ENCODE data around the gene ZNF324. TPM values are rescaled to one million over a fixed set of nuclear protein-coding genes. Genes with fewer than 3 reads are reported as not detected.
"Not testable (repeated sequence)": the region's sequence is repeated elsewhere in the genome, so short reads cannot be mapped to it uniquely, and the experiment has no call there.

The ZNF324 gene
- total RNA-seq, 2 experiments from 2014 or later, result 12.8 to 13.9 TPM

- CTCF ChIA-PET, result no interaction called here
- H3K27ac Mint-ChIP-seq, result no peak overlapping the region
- ATAC-seq (no peak), DNase-seq (no peak)
- H3K9me3 Mint-ChIP-seq (ENCODE audit: low read depth), result no peaks in the 10 kb centered on the region
- no peaks in the 10 kb centered on the region for H3K27me3 Mint-ChIP-seq
- peaks cover 18% of the 10 kb centered on the region for H3K4me1 Mint-ChIP-seq
- no peak overlapping the region for H3K4me3 Mint-ChIP-seq
- H3K36me3 Mint-ChIP-seq, result peaks cover 23% of the 10 kb centered on the region
These were observed 11.6 kb upstream of the ZNF324 start for GRCh38 chr19:58455306-58455705.

- DNase-seq, result no peak
- peaks cover 23% of the 10 kb centered on the region for H3K36me3 Mint-ChIP-seq
- H3K9me3 Mint-ChIP-seq (ENCODE audit: low read depth), result no peaks in the 10 kb centered on the region
- H3K4me1 Mint-ChIP-seq, result peaks cover 11% of the 10 kb centered on the region
- no peaks in the 10 kb centered on the region for H3K27me3 Mint-ChIP-seq
- no peak overlapping the region for H3K27ac Mint-ChIP-seq
- no peak for ATAC-seq
- H3K4me3 Mint-ChIP-seq, result no peak overlapping the region
- CTCF ChIA-PET, result no interaction called here
These were observed 10.8 kb upstream of the ZNF324 start for GRCh38 chr19:58456111-58456510.

GRCh38 chr19:58460039-58460438 is 6.8 kb upstream of the ZNF324 start:
- peaks cover 2% of the 10 kb centered on the region for H3K4me1 Mint-ChIP-seq
- DNase-seq (no peak), ATAC-seq (no peak)
- H3K9me3 Mint-ChIP-seq (ENCODE audit: low read depth), result no peaks in the 10 kb centered on the region
- H3K27me3 Mint-ChIP-seq, result no peaks in the 10 kb centered on the region
- peaks cover 18% of the 10 kb centered on the region for H3K36me3 Mint-ChIP-seq
- no peak overlapping the region for H3K4me3 Mint-ChIP-seq
- no peak overlapping the region for H3K27ac Mint-ChIP-seq
- CTCF ChIA-PET, result interaction anchor here (1.0 to 1.2 kb wide), 2 partner anchors 15 to 59 kb away, joined by 3 read pairs; no protein-coding TSS in a partner anchor

DNA sequence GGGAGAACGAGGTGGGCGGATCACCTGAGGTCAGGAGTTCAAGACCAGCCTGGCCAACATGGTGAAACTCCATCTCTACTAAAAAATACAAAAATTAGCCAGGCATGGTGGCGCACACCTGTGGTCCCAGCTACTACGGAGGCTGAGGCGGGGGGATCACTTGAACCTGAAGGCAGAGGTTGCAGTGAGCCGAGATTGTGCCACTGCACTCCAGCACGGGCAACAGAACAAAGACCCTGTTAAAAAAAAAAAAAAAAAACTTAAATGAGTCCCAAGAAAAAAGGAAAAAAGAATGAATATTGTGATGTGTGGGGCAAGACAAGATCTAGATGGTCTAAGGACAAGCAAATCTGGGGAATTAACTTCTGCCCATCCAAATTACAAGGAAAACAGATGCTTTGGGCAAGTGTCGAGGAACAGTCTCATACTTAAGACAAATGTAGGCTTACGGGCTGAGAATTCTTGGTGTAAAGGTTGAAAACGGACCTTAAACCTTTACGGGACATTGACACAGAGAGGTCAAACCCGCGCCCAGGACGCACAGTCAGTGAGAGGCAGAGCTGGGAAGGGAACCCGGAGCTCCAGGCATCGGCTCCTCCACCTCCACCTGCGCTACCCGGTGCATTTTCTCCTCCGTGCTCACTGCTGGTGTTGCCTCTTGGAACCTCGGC is 656 bp upstream of the ZNF324 start:
- Mint-ChIP-seq H3K4me3 (peak overlapping the region; percentile 76), H3K9me3 (ENCODE audit: low read depth) (no peaks in the 10 kb centered on the region), H3K27ac (no peak overlapping the region), H3K4me1 (peaks cover 21% of the 10 kb centered on the region), H3K36me3 (peaks cover 7% of the 10 kb centered on the region), H3K27me3 (peaks cover 2% of the 10 kb centered on the region)
- ATAC-seq (peak; percentile 24), DNase-seq (no peak)
- CTCF ChIA-PET, result interaction anchor here (0.9 to 1.5 kb wide), 3 partner anchors 15 to 89 kb away, joined by 3 to 4 read pairs (median 4); partner anchors contain the start of genes ZBTB45 and ZNF324B

- peaks cover 2% of the 10 kb centered on the region for H3K27me3 Mint-ChIP-seq
- no peaks in the 10 kb centered on the region for H3K9me3 Mint-ChIP-seq (ENCODE audit: low read depth)
- DNase-seq (no peak), ATAC-seq (no peak)
- H3K4me3 Mint-ChIP-seq, result peak overlapping the region; percentile 76
- peaks cover 21% of the 10 kb centered on the region for H3K4me1 Mint-ChIP-seq
- peaks cover 17% of the 10 kb centered on the region for H3K36me3 Mint-ChIP-seq
- peak overlapping the region; percentile 44 for H3K27ac Mint-ChIP-seq
- CTCF ChIA-PET, result interaction anchor here (1.2 to 3.1 kb wide), 4 partner anchors 21 to 51 kb away, joined by 3 to 10 read pairs (median 4); partner anchors contain the start of genes ZBTB45 and ZNF132
These were observed 1.4 kb downstream of the ZNF324 start for GRCh38 chr19:58468216-58468839.

GRCh38 chr19:58469241-58470013 is 2.5 kb downstream of the ZNF324 start:
- H3K9me3 Mint-ChIP-seq (ENCODE audit: low read depth), result no peaks in the 10 kb centered on the region
- H3K4me3 Mint-ChIP-seq, result no peak overlapping the region
- ATAC-seq (no peak), DNase-seq (no peak)
- peaks cover 24% of the 10 kb centered on the region for H3K4me1 Mint-ChIP-seq
- CTCF ChIA-PET, result interaction anchor here (1.2 to 3.1 kb wide), 4 partner anchors 20 to 50 kb away, joined by 3 to 10 read pairs (median 4); partner anchors contain the start of genes ZBTB45 and ZNF132
- H3K36me3 Mint-ChIP-seq, result peaks cover 17% of the 10 kb centered on the region
- no peak overlapping the region for H3K27ac Mint-ChIP-seq
- H3K27me3 Mint-ChIP-seq, result peaks cover 2% of the 10 kb centered on the region

GRCh38 chr19:58470837-58471543 is 4.1 kb downstream of the ZNF324 start:
- ATAC-seq; H3K4me3 Mint-ChIP-seq; CTCF ChIA-PET; H3K27ac Mint-ChIP-seq; H3K27me3 Mint-ChIP-seq; H3K9me3 Mint-ChIP-seq (ENCODE audit: low read depth); DNase-seq: not testable (repeated sequence)
- peaks cover 17% of the 10 kb centered on the region for H3K36me3 Mint-ChIP-seq
- H3K4me1 Mint-ChIP-seq, result peaks cover 34% of the 10 kb centered on the region

DNA sequence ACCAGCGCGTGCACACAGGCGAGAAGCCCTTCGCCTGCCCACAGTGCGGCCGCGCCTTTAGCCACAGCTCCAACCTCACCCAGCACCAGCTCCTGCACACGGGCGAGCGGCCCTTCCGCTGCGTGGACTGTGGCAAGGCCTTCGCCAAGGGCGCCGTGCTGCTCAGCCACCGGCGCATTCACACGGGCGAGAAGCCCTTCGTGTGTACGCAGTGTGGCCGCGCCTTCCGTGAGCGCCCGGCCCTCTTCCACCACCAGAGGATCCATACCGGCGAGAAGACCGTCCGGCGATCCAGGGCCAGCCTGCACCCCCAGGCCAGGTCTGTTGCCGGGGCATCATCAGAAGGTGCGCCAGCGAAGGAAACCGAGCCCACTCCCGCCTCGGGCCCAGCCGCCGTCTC is 4.9 kb downstream of the ZNF324 start:
- Mint-ChIP-seq H3K27ac (no peak overlapping the region), H3K4me1 (peaks cover 33% of the 10 kb centered on the region), H3K4me3 (no peak overlapping the region), H3K36me3 (peaks cover 17% of the 10 kb centered on the region), H3K27me3 (peaks cover under 1% of the 10 kb centered on the region), H3K9me3 (ENCODE audit: low read depth) (no peaks in the 10 kb centered on the region)
- no peak for DNase-seq
- CTCF ChIA-PET, result no interaction called here
- no peak for ATAC-seq

DNA sequence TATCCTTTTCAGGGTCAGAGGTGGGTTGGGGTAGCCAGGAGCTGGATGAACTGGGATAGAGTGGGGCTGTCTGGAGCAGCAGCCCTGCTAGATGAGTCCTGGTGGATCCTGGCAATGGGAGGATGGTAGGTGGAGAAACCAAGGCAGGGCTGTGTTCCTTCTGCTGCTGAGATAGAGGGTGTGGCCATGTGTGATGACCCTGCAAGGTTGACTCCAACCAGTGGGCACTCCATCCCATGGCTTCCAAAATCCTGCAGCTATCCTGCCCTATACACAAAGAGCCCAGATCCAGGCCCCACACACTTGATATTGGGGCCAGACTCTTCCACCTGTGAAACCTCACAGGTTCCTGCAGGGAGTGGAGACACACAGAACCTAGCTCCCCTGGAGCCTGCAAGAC is 6.9 kb downstream of the ZNF324 start:
- CTCF ChIA-PET, result no interaction called here

DNA sequence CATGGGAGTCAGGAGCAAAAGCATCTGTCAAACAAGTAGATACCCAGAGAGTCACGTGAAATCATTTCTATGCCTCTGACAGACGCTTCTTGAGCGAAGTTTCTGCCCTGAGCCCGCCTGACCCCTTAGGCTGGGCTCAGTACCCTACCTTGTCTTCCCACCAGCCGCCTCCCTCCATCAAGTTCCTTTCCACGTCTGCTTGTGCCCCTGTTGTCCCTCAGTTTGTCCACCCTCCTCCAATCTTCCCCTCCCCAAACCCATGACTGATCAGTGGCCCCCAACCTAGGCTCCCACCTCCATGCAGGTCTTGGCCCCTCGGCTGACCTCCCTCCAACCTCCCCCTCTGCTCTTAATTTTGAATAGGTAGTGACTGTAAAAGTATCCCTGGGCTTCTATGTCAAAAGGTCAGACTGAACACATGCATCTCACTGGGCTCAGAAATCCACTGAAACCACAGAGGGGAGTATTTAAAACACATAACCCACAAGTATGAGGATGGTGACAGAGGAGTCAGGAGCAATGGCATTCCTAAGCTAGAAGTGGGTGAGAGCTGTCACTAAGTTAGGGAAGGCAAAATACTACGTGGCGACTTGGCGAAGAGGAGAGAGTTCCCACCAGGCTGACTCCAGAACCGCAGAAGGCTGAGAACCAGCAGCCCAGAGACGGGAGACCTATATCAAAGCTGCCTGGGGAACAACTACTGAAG is 7.6 kb downstream of the ZNF324 start:
- DNase-seq (no peak), ATAC-seq (no peak)
- H3K27ac Mint-ChIP-seq, result peak overlapping the region; percentile 24
- H3K4me3 Mint-ChIP-seq, result peak overlapping the region; percentile 82
- peaks cover 31% of the 10 kb centered on the region for H3K4me1 Mint-ChIP-seq
- no peaks in the 10 kb centered on the region for H3K9me3 Mint-ChIP-seq (ENCODE audit: low read depth)
- H3K27me3 Mint-ChIP-seq, result no peaks in the 10 kb centered on the region
- CTCF ChIA-PET, result interaction anchor here (1.8 kb wide), 1 partner anchor 15 kb away, joined by 5 read pairs; no protein-coding TSS in a partner anchor
- H3K36me3 Mint-ChIP-seq, result peaks cover 15% of the 10 kb centered on the region

More for the DNA sequence above, 6.9 kb downstream of the ZNF324 start:
- Mint-ChIP-seq H3K27ac (no peak overlapping the region), H3K27me3 (no peaks in the 10 kb centered on the region), H3K4me3 (no peak overlapping the region), H3K9me3 (ENCODE audit: low read depth) (no peaks in the 10 kb centered on the region), H3K36me3 (peaks cover 15% of the 10 kb centered on the region), H3K4me1 (peaks cover 31% of the 10 kb centered on the region)
- ATAC-seq (no peak), DNase-seq (no peak)

DNA sequence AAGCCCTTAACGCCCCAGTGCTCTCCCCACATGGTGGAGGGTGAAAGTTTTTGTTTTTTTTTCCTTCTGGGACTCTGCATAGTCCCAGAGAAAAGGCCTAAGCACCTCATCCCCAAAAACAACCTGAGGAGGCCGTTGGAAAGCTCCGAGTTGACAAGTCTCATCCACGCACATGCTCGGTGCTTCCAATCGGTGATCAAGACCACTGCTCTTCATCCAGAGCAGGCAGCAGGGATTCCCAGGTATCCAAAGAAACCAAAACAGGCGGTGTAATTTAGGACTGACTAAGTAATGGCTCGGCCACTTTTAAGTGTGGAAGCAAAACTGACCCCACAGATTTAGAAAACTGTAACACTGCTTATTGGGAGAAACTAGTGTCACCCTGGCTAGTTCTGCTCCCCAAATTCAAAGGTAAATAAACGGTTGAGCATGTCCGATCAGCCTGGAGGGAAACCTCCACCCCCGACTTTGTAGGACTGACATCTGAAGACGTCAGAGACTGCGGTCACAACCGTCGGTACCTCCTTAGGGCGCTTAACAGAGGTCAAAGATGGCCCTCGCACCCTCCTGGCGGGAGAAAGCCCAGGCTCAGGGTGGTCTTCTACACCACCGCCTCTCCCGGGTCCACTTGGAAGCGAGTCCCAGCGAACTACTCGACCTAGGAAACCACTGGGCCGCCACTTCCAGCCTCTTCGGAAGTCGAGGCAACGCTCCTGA is 8.3 kb downstream of the ZNF324 start:
- peak; percentile 17 for ATAC-seq
- CTCF ChIA-PET, result interaction anchor here (0.9 to 1.8 kb wide), 4 partner anchors 14 to 128 kb away, joined by 3 to 6 read pairs (median 4); partner anchors contain the start of gene ZBTB45
- H3K27ac Mint-ChIP-seq, result peak overlapping the region; percentile 96

More for the DNA sequence above, 8.3 kb downstream of the ZNF324 start:
- Mint-ChIP-seq H3K9me3 (ENCODE audit: low read depth) (no peaks in the 10 kb centered on the region), H3K27me3 (no peaks in the 10 kb centered on the region), H3K4me3 (peak overlapping the region; percentile 82), H3K4me1 (peaks cover 31% of the 10 kb centered on the region), H3K36me3 (peaks cover 15% of the 10 kb centered on the region)
- DNase-seq, result no peak
